ENCODE results near the gene PSMB2. TPM values are rescaled to one million over a fixed set of nuclear protein-coding genes. Genes with fewer than 3 reads are reported as not detected.

The PSMB2 gene
- total RNA-seq, 1 donor from 2014 or later, result 36.5 TPM

DNA sequence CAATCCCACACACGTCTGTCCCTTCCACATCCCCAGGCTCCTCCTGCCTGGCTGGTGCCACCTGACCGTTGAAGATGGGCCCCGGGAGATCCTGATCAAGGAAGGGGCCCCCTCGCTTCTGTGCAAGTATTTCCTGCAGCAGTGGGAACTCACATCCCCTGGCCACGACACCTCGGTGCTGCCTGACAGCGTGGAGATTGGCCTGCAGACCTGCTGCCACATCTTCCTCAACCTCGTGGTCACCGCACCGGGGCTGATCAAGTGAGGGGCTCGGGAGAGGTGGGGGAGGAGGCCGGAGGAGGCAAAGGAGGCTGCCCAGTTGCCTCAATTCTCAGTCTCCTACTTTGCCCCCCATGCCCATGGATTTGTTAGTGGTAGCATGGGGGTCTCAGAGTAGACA is 78.2 kb downstream of the PSMB2 start:
- ATAC-seq (no peak), DNase-seq (ENCODE audit: low spot score) (no peak)
- intact Hi-C loops (cut with DNase I), result loop anchor here (2.0 kb wide), 1 partner anchor 110 kb away; no protein-coding TSS in a partner anchor

- DNase-seq (ENCODE audit: low spot score), result no peak
- intact Hi-C loops (cut with DNase I), result loop anchor here (2.0 kb wide), 1 partner anchor 109 kb away; no protein-coding TSS in a partner anchor
- ATAC-seq, result no peak
These were observed 79.2 kb downstream of the PSMB2 start for GRCh38 chr1:35561972-35562680.

DNA sequence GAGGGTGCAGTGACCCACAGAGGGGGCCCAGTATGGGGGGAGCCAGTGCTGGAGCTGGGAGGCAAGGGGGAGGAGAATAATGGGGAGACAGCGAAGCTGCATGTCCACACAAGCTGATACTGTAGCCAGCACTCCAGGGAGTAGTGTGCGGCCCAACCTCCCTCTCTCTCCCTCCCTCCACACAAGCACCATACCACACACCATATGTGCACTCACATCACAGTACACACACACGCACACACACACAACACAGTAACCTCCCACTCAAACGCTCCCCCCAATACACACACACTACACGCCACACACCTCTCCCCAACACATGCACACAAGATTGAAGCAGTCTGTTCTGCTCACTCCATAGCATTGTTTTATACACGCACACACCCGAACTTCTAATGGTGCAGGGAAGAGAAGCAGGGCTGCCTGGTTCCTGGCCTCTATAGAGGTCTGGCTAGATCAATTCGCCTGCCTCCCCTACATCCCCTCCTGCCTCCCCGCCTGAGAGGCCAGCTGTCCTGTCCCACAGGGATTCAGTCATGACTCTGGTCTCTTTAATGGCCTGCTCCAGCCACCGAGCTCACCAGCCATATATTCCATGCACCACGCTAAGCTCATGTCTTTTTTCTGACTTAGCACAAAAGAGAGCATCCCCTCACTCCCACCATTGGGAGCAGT is 79.9 kb downstream of the PSMB2 start:
- intact Hi-C loops (cut with DNase I), result no loop called here
- DNase-seq (ENCODE audit: low spot score), result no peak
- no peak for ATAC-seq

DNA sequence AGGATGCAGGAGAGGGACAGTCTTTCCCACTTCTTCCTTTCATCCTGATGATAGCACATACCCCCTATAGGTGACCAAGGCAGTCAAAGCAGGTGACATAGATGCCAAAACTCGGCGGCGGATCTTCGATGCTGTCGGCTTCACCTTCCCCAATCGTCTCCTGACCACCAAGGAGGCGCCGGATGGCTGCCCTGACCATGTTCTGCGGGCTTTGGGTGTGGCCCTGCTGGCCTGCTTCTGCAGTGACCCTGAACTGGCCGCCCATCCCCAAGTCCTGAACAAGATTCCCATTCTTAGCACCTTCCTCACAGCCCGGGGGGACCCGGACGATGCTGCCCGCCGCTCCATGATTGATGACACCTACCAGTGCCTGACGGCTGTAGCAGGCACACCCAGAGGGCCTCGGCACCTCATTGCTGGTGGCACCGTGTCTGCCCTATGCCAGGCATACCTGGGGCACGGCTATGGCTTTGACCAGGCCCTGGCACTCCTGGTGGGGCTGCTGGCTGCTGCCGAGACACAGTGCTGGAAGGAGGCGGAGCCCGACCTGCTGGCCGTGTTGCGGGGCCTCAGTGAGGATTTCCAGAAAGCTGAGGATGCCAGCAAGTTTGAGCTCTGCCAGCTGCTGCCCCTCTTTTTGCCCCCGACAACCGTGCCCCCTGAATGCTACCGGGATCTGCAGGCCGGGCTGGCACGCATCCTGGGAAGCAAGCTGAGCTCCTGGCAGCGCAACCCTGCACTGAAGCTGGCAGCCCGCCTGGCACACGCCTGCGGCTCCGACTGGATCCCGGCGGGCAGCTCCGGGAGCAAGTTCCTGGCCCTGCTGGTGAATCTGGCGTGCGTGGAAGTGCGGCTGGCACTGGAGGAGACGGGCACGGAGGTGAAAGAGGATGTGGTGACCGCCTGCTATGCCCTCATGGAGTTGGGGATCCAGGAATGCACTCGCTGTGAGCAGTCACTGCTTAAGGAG is 80.8 kb downstream of the PSMB2 start:
- DNase-seq (ENCODE audit: low spot score) (no peak), ATAC-seq (no peak)
- intact Hi-C loops (cut with DNase I), result no loop called here

DNA sequence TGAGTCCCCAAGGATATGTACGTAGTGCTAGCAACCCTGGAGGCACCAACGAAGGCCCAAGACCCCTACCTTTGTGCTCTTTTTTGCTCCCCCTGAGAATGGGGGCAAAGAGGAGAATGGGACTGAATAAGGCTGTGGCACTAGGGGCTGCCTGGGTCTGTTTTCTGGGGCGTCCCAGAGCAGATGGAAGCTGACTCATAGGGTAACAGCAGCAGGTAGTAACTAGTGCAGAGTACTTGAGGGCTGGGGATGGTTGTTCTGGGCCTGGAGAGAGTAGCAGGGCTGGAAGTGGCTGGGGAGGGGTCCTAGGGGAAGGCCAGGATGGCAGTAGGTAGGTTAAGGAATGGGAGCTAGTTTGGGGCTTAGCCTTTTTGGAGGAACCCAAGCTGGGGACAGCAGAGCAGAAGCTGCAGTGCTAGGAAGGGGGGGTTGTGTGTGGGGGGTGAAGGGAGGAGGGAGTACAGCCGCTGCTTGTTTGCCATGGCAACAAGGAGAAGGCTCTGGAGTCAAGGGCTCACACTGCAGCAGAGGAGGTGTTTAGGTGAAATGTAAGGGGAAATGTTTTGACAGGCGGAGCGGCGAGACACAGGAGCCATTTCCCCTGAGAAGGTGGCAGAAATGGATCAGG is 81.9 kb downstream of the PSMB2 start:
- ATAC-seq (no peak), DNase-seq (ENCODE audit: low spot score) (no peak)
- intact Hi-C loops (cut with DNase I), result no loop called here

GRCh38 chr1:35558374-35559316 is 82.7 kb downstream of the PSMB2 start:
- intact Hi-C loops (cut with DNase I), result no loop called here
- ATAC-seq (peak; percentile 1), DNase-seq (ENCODE audit: low spot score) (no peak)

GRCh38 chr1:35557611-35558373 is 83.5 kb downstream of the PSMB2 start, which contains the start of gene NCDN:
Gene NCDN (plus strand): TSS chr1:35557799. CDS start chr1:35558191, 392 bp downstream.
- DNase-seq (ENCODE audit: low spot score), result peak; percentile 97
- peak; percentile 97 for ATAC-seq
- intact Hi-C loops (cut with DNase I), result no loop called here

DNA sequence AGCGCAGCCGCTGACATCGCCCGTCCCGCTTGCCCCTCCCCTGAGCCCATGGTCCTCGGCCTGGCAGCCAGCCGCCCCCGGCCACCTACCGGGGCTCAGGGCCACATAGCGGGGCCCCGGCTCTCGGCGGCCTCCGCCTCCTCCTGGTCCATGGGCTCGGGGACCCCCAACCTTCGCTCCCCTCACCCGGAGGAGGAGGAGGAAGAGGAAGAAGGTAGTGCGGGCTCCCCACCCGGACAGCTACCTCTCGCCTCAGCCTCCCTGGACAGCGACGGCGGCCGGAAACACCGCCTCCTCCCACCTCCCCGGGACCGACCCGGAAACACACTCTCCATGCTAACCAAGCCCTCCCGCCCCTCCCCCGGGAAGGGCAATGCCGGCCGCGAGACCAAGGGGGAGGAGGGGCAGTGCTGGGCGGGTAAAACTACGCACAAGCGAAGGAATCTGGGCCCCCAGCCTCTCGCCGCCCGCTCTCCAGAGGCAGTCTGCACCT is 84.2 kb downstream of the PSMB2 start, which contains the start of gene KIAA0319L:
TSS of gene KIAA0319L (minus strand) at position 286 of the 493 bp plus-strand sequence. CDS start 2,912 bp downstream, outside the sequence.
- intact Hi-C loops (cut with DNase I), result no loop called here
- ATAC-seq (peak; percentile 91), DNase-seq (ENCODE audit: low spot score) (peak; percentile 92)

DNA sequence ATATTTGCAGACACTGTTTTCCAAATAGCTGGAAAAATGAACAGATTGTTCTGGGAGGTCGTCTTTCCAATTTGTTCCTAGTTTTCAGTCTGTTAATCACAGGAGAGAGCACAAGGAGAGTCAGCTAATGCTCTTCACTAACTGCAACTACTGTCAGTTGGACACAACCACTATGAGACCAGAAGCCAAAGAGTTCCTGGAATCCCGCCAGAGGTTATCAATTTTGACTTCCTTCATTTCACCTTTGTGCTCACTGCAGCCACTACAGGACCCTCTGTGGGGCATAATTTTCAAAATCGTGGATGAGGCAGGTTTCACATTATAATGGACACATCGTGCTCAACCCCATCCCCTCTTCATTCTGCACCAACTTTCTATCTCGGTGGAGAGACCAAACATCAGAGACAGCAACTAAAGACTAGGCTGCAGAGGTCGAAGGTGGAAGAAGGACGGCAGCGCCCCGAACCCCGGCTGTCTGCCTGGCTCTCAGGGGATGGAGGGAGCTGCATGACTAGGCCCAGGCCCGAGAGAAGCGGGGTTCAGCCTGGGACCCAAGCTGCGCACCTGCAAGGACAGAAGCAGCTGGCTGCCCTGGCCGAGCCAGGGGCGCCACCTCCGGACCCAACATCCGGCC is 84.7 kb downstream of the PSMB2 start:
- DNase-seq (ENCODE audit: low spot score), result no peak
- intact Hi-C loops (cut with DNase I), result no loop called here
- no peak for ATAC-seq

GRCh38 chr1:35555601-35556477 is 85.5 kb downstream of the PSMB2 start:
- DNase-seq (ENCODE audit: low spot score) (no peak), ATAC-seq (no peak)
- intact Hi-C loops (cut with DNase I), result no loop called here

DNA sequence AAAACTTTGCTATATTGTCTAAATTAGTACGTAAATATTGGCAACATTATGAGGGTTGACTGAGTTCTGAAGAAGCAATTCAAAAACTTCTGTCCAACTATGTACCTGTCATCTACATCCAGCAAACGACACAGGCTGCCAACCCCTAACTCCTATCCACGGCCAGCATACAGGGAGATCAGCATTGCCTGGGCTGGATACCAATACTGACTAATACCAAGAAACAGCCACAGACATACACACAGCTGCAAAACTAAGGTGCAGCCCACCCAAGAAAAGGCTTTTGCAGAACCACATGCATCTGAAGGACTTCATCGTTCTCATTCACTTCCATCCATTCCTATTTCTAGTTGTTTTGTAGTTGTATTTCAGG is 86.1 kb downstream of the PSMB2 start:
- ATAC-seq (no peak), DNase-seq (ENCODE audit: low spot score) (no peak)
- intact Hi-C loops (cut with DNase I), result no loop called here

- DNase-seq (ENCODE audit: low spot score), result no peak
- intact Hi-C loops (cut with DNase I), result no loop called here
- ATAC-seq, result no peak
These were observed 86.8 kb downstream of the PSMB2 start for GRCh38 chr1:35554266-35555211.

DNA sequence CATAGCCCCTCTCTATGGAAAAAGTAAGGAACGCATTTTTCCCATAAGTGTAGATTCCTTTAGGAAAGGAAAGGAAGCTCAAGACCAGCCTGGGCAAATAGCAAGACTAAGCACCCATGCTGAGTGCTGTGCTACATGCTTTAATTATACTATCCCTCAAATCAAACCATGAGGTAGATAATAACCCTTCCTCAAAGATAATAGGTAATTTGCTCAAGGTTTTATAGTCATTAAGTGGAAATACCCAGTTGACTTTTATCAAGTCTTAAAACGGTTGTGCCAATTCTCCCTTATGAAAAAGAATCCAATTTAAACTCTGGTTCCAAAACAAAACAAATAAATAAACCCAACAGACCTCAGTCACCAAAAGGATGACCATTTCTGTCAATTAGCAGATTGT is 87.5 kb downstream of the PSMB2 start:
- ATAC-seq (no peak), DNase-seq (ENCODE audit: low spot score) (no peak)
- intact Hi-C loops (cut with DNase I), result no loop called here
